ENCODE results near the gene VENTX.

VENTX gene

DNA sequence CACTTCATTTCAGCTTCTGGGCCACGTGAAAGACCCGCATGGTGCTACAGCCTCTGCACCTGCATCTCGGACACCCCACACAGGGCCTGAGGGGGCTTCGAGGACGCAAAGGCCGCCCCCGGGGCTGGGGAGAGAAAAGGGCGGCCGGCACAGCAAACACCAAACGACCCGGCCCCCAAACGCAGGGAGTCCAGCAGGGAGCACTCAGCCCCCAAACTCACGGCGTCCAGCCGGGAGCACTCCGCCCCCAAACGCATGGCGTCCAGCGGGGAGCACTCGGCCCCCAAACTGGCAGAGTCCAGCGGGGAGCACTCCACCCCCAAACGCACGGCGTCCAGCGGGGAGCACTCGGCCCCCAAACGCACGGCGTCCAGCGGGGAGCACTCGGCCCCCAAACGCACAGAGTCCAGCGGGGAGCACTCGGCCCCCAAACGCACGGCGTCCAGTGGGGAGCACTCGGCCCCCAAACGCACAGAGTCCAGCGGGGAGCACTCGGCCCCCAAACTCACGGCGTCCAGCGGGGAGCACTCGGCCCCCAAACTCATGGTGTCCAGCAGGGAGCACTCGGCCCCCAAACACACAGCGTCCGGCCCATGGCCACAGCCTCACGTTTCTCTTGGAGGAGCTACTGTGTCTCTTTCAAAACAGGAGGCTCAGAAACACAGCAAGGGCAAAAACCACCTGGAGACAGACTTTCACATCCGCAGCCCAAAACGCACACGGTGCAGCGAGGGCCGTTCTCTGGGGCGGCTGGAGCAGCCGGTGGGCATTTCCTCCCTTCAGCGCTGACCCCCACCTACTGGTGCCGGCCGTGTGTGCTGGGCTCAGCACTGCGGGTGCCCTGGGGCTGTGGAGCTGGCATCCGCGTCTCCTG lies 34.6 kb upstream of the VENTX start:
- DNase-seq, result no peak

DNA sequence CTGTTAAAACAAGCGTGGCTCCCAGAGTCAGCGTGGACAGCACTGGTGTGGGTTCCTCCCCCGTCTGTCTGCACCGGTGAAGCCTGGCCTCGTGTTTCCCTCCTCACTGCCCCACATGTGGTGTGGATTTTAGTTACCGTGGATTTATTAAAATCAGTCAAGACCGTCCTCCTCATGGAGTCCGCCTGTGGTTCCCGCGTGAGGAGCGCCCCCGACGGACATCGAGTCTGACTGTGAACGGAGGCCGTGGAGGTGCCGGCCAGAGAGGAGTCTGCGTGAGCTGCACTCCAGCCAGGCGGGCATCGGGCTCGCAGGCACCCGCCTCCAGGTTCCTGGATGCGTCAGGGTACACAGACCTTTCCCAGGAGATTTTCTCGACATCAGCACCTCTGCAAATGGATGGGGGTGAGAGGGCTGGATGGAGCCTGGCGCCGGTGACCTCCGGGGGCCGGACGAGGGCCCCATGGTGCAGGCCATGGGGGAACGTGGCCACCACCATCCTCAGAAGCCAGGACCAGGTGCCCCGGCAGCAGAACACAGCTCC lies 33.9 kb upstream of the VENTX start:
- DNase-seq, result no peak

DNA sequence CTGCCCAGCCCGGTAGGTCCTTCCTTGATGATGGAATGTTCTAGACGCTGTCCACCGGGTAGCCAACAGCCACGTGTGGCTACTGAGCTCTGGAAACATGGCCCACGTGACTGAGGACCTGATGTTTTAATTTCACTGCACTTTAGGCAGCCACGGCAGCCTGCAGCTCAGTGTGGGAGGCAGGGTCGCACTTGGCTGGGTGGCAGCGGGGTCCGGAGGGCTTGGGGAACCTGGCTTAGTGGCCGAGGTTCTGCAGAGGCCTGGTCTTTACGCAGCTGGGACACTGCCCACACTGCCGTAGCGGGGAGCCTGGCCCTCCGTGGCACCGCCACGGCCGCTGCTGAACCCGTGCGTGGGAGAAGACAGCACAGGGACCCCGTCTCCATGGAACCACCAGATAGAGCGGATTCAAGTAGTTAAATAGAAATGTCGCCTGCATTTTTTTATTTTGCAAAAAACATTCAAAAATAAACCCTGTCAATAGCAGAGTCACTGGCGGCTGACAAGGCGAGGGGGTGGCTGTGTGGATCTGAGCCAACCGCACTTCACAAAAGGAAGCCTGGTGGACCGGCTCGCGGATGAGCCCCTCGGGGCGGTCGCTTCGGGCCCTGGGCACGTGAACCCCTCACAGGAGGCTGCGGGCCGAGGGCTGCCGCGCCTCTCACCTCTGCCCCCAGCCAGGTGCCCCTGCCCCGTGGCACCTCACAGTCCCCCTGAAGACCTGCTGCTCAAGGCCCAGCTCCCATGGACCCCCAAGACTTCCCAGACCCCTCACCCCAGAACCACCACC lies 33.2 kb upstream of the VENTX start:
- DNase-seq, result no peak

DNA sequence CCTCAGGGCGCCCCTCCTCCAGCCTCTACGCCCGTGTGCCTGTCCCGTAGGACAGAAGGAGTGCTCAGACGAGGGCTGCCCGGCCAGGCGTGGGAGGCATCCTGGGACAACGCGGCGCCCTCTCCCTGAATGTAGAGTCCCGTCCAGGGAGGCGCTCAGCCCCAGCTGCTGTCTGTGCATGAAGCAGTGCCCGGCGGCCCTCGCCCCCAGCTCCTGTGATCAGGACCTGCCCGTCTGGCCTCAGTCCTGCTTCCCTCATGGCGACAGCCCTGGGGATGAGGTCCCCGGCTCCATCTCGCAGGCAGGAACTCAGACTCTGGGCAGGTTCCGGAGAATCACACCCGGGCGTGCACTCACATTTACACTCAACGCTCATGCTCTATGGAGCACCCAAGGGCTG lies 32.5 kb upstream of the VENTX start:
- no peak for DNase-seq

DNA sequence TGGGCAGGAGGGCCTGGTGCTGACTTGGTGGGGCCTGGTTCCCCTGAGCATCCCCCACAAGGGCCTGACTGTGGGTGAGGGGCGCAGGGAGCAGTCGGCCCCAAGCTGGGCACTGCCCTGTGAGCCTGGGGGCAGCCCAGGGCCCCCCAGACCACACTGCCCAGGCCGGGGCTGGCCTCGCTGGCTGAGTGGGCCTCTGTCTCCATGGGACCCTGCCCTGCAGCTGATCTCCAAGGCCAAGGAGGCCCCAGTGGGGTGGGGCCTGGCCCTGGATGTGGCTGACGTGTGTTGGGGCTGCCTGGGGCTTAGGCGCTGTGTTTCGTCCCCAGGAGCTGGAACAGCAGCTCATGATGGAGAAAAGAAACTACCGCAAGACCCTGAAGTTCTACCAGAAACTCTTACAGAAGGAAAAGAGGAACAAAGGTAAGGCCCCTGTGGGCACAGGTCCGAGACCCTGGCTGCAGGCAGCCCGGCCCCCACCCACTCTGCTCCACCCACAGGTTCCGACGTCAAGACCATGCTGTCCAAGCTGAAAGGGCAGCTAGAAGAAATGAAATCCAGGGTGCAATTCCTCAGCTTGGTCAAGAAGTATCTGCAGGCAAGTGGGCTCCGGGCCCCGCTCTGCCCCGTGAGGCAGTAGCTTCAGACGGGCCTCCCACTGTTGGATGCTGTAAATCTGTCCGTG lies 31.2 kb upstream of the VENTX start:
- DNase-seq, result no peak

DNA sequence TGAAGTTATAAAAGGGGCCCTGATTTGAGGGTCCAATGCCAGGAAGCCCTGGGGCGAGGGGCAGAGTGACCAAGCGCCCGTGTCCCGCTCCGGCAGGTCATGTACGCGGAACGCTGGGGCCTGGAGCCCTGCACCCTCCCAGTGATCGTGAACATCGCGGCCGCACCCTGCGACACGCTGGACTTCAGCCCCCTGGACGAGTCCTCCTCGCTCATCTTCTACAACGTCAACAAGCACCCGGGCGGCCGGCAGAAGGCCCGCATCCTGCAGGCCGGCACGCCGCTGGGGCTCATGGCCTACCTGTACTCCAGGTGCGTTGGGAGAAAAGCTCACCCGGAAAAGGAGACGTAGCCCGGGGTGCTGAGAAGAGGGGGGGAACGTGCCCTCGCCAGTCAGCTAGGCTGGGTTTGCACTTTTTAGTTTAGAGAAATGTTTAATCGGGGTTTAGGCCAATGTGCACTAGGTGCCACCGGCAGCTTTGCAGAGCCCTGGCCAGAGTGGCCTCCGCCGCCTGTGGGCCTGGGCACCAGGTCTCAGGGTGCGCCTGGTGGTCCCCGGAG lies 30.5 kb upstream of the VENTX start:
- no peak for DNase-seq

DNA sequence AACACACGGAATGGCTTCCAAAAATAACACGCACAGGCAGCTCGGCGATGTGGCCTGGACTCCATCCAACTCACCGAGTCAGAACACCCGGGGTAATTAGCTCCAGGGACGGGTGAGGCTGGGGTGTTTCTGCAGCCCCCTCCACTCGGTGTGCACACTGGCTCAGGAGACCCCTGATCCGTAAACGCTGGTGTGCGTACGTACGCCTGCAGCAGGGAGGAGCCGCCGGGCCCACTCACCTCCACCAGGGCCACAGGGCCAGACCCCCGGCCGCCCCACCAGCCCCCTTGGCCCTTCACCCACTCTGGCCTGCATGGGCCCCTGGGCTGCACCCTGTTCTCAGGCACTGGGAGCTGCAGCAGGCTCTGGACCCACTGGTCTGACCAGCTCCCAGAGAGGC lies 30.0 kb upstream of the VENTX start:
- no peak for DNase-seq

DNA sequence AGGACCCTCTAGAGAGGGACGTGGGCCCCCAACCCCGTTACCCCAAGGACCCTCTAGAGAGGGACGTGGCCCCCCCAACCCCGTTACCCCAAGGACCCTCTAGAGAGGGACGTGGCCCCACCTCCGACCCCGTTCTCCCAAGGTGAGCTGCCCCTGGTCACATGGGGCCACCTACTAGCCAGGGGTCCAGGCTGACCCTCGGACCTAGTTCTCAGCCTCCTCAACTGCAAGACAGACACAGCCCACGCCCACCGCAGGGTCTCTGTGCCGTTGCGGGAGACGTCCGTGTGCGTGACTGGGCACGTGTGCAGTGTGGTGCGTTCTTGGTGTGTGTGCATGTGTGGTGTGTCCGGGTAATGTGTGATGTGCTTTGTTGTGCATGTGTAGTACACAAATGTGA lies 29.2 kb upstream of the VENTX start:
- DNase-seq, result no peak

DNA sequence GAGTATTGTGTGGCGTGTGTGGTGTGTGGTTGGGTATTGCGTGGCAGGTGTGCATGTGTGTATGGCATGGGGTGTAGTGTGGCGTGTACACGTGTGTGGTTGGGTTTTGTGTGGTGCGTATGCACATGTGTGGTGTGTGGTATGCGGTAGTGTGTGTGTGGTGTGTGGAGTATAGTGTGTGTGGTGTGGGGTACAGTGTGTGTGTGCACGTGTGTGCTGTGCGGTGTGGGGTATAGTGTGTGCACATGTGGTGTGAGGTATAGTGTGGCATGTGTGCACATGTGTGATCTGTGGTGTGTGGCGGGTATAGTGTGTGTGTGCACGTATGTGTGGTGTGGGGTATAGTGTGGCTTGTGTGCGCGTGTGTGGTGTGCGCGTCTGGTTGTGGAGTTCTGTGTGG lies 28.5 kb upstream of the VENTX start:
- DNase-seq, result no peak

DNA sequence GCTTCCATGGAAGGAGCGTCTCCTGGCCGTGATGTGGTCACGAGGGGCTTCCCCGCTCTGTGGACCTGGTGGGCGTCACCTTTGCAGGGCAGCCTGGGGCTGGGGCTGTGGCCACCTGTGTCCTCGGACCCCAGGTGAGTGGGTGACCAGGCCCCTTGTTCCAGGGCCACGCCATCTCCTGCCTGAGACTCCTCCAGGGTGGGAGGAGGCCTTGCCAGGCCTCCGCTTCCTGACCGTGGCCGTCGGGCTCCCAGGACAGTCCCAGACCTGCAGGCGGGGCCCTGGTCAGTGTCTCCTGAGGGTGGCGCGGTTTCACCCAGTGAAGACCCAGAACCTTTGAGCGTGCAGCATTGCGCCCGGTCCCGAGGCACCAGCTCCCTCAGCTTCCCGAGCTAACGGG lies 28.0 kb upstream of the VENTX start:
- DNase-seq, result no peak

DNA sequence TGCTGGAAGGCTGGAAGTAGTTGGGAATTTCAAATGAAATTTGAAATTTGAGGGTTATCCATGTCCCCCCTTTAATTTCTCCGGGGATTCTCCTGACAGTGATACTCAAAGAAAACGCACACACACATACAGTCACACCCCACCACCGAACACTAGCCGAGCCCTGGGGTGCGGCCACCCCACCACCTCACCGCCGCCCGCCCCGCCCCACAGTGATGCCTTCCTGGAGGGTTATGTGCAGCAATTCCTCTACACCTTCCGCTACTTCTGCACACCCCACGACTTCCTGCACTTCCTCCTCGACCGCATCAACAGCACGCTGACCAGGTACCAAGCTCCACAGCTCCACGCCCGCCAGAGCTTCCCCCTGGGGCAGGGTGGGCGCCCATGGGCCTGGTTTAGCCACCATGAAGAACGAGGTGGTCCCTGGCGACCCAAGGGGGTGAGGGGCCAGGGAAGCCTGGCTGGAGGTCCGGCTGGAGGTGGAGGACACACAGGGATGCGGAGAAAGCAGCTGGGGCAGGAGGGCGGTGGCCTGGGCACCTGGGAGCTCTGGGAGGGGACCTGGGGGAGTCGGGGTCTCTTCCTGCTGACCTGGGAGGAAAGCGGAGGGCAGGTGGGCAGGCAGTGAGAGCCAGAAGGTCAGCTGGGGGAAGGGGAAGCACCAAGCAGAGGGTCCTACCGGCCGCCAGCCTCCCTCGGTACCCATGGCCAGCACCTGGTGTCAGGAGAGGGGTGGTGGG lies 27.1 kb upstream of the VENTX start:
- DNase-seq, result no peak

DNA sequence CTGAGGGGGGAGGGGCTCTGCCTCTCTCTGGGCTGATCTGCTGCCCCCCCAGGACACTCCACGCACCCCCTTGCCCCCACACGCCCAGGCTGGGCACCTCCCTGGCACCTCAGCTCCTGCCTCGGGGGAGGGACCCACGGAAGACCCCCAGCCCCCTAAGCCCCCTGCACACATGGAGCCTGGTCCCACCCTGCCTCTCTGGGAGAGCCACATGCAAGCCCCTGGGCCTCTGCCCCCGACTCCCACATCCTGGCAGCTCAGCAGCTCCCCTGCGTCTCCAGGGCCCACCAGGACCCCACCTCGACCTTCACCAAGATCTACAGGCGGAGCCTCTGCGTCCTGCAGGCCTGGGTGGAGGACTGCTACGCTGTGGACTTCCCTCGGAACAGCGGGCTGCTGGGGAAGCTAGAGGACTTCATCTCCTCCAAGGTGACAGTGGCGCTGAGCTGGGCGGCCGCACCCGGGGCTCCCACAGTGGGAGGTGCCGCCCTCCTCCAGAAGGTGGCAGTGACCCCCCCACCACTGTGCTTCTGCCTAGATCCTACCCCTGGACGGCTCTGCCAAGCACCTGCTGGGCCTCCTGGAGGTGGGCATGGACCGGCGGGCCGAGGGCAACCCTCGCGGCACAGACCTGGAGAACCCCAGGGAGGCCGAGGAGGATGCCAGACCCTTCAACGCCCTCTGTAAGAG lies 26.4 kb upstream of the VENTX start:
- no peak for DNase-seq

DNA sequence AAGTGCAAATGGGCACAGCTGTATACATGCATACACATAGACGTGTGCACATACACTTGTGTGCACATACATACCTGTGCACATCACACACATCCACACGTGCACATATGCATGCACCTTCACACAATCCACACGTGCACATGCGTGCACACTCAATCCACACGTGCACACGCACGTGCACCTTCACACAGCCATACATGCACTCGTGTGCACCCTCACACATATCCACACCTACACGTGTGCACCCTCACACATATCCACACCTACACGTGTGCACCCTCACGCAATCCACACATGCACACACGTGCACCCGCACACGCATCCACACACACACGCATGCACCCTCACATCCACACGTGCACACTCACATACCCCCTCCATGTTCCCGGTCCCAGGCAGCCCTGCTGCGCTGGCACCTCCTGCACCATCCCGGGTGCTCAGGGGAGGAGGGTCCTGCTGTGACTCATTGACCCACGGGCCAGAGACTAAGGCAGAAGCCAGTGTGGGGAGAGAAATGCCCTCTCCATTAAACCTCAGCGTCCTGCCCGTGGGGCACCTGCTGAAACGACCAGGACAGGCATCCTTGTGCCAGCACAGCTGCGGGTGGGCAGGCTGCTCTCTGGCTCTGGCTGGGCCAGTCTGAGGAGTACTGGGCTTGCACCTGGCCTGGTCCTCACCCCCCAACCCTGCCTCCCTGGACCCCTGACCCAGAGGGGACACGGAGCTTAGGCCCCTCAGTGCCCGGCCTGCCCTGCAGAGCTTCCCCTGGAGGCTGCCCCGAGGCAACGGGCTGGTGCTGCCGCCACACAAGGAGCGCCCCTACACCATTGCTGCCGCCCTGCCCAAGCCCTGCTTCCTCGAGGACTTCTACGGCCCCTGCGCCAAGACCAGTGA lies 25.4 kb upstream of the VENTX start:
- no peak for DNase-seq

DNA sequence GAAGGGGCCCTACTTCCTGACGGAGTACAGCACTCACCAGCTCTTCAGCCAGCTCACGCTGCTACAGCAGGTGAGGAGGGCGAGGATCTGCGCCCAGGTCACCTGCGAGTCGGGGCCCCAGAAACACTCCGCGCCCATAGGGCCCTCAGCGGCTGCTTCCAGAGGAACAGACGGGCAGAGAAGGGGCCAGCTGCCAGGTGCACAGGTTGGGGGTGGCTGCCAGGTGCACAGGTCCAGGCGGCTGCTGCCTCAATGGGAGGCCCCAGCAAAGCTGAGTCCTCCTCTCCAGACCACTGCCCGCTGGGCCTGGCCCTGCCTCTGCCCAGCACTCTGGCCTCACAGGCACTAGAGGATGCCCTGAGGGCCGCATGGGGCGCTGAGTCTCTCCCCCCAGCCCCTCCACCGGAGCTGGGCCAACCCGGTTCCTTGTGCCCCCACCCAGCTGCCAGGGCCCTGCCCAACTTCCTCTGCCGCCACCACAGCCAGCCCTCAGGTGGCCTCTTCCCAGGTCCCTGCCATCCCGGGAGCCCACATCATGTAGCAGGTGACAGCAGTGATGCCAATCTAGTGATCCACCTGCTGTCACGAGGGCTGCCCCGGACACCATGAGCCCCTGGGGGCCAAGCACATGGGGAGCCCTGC lies 24.7 kb upstream of the VENTX start:
- no peak for DNase-seq

DNA sequence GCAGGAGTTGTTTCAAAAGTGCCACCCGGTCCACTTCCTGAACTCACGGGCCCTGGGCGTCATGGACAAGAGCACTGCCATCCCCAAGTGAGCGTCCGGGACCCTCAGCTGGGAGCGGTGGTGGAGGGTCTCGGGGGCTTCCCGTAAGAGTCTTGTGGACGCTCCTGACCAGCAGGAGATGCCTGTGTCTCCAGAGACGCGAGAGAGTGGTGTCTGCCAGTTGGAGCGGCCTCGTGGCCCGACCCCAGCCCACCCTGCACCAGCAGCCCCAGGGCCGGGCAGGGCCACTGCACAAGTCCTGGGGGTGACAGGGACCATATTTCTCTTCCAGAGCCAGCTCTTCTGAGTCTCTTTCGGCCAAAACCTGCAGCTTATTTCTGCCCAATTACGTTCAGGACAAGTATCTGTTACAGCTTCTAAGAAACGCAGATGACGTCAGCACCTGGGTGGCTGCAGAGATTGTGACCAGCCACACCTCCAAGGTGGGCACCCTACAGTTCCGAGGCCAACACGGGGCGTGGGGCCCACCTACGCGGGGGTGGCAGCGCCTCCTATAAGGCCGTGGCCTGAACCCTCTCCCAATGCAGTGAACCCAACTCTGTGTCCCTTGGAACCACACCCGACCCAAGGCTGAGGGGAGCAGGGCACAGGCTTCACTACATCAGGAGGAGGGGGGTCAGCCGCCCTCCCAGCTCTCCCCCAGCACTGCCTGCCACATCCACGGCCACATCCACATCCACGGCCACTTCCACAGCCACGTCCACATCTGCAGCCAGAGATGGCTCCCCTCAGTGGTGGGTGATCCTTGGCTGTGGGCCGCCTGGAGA lies 23.8 kb upstream of the VENTX start:
- no peak for DNase-seq

DNA sequence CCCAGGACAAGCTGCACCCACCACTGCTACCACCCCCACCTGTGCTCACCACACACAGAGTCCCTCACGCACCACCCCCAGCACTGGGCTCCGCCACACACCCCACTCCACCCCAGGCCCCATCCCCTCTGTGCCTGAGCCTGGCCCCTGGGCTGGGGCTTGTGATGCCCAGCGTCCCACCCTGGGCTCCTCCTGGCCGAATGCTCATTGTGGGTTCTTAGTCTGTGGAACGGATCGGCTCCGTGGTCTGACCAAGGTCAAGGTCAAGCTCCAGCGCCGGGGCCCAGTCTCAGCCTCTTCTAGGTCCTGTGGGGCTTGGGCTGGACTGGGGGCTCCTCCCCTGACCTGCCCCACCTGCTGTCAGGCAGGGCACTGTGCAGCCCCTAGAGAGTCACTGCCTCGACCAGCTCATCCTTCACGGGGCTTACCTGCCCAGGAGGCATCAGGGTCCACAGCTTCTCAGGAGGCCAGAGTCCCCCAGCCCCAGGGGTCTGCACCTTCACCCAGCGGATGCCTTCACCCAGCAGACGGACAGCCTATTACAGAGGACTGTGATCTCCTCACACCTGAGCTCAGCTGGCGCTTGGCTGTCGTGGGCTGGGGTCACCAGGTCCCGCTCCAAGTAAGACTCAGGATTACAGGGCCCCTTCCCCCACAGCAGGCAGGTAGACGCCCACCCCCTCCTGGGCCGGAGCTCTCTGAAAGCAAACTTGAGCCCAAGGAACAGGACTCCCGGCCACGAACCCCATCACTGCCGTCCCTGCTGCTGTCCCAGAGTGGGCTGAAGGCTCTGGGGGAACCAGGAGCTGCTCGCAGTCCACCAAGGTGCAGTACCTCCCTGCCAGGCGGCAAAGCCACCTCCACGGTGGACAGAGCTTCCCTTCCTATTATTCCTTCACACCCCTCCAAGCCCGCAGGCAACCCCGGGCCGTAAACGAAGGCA lies 22.9 kb upstream of the VENTX start:
- DNase-seq, result no peak

DNA sequence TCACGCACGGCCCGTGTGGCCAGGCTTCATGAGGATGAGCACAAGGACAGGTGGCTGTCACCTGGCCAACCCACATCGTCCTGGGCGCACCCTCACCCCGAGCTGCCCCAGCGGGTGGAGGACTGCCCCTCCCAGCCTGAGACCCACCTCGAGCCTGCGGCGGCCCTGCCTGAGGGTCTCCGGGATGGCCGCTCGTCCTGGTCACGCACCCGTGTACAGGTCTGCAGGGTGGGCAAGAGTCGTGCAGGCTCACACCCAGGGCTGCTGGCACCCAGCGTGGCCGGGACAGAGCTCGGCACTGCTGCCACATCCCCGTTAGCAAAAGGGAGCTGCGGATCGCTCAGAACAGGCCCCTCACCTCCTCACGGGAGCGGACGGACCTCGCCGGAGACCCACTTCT lies 22.1 kb upstream of the VENTX start:
- no peak for DNase-seq

DNA sequence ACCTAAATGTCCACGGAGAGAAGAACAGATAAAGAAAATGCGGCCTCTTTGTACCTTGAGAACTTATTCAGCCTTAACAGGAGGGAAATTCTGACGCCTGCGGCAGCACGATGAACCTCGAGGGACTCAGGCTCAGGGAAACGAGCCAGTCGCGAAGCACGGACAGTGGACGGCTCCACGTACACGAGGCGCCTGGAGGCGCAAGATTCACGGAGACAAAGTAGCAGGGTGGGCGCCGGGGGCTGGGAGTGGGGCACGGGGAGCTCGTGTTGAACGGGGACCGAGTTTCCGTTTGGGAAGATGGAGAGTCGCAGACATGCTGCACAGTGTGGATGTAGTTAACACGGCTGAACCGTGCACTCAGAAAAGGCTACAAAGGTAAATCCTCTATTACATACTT lies 20.9 kb upstream of the VENTX start:
- no peak for DNase-seq
